C4-2B (cell line): Measurements from ENCODE around the gene CRMP1.

Experiments
- CTCF ChIP-seq: fragments of 450-650 bp; conservative IDR thresholded peaks from 2 replicates; pipeline ENCODE4 v1.5.1; 2017; ENCODE audit warnings: mild to moderate bottlenecking
- ZFX ChIP-seq: fragments of 450-650 bp; IDR thresholded peaks from 2 replicates; pipeline ENCODE4 v1.6.1; 2017

- TF ChIP-seq CTCF (no peak), ZFX (no peak)
Observed at GRCh38 chr4:5933996-5934831, 41.3 kb upstream of the CRMP1 start.
